ENCODE results near the gene FAM114A1.

FAM114A1 gene

DNA sequence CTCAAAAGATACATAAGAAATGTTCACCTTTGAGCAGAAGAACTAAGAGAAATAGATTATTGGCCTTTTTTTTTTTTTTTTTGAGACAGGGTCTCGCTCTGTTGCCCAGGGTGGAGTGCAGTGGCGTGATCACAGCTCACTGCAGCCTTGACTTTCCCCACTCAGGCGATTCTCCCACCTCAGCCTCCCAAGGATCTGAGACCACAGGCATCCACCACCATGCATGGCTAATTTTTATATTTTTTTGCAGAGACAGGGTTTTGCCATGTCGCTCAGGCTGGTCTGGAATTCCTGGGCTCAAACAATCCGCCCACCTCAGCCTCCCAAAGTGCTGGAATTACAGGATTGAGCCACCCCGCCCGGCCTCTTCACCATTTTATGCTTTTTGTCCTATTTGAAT lies 8.1 kb upstream of the FAM114A1 start:
- DNase-seq (ENCODE audit: low spot score), result no peak

DNA sequence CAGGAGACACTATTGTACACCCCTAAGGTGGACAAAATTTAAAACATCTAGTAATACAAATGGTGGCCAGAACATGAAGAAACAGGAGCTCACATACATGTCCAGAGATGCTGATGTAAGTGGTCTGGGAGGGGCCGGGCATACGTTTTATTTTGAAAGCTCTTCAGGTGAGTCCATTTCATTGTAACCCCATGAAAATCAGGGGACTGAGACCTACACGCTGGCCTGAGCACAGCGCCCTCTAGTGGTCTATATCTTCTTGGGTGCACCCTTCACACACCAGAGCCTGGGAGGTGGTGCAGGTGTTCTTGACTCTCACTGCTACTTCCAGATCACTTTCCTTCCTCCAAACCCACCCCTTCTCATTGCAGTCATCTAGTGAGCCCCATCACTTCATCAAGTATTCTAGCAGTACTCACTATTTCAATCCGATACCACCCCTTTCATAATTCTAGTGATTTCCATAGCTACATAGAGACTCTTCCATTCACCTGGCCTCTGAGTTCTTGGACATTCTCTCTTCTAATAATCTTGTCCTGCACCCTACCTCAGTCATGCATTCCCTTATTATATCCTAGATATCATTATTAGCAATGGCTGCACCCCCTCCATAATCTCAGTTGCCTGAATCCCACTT lies 6.7 kb upstream of the FAM114A1 start:
- peak; percentile 76 for DNase-seq (ENCODE audit: low spot score)

DNA sequence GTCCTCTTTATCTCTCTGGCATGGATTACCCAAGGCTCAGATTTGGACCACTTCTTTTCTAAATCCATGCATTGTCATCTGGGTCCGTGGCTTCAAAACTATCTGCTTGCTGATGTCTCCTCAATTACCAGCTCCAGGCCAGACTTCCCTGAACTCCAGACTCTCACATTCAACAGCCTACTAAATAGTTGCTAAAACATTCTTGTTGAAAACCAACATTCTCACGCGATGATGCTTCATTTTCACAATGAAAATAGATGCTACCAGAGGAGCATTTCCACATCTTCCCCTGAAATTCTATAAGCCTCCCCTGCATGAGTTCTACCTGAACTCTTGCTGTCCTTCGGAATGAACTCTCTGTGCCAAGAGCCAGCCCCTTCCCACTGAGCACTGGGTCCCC lies 5.8 kb upstream of the FAM114A1 start:
- no peak for DNase-seq (ENCODE audit: low spot score)

DNA sequence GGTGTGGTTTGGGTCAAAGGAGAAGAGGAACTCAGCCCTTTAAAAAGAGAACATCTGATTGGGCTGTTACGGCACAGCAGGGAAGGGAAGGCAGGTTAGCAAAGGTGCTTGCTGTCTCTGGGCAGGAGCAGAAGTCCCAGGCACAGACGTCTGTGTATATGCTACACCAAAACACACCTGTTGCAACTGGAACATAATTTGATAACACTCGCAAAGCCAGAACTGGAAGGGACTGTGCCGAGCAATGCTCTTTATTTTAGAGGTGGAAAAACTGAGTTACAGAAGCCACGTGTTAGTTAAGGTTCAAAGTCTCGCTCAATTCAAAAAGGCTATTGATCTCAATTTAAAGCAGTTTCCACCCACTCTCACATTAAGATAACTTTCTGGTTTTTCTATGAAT lies 2.2 kb upstream of the FAM114A1 start:
- no peak for DNase-seq (ENCODE audit: low spot score)

DNA sequence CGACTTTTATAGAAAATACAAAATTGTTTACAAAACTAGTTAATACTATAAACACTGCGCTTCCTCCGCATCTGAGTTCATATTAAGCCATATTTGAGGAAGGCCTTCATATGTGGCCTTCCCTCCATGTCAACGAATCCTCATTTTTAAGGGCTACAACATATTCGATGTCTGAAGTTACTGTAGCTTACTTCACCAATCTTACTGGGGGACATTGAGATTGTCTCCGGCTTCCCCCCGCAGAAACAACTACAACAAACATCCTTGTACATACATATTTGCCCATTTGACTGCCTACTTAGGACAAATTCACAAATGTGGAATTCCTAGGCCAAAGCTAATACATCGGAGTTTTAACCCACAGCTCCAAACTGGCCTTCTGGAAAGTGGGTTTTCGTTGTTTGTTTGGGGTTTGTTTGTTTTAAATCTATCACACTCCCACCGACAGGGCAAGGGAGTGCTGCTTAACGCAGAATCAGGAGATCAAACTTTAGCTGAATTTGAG lies 581 bp upstream of the FAM114A1 start:
- DNase-seq (ENCODE audit: low spot score), result no peak

DNA sequence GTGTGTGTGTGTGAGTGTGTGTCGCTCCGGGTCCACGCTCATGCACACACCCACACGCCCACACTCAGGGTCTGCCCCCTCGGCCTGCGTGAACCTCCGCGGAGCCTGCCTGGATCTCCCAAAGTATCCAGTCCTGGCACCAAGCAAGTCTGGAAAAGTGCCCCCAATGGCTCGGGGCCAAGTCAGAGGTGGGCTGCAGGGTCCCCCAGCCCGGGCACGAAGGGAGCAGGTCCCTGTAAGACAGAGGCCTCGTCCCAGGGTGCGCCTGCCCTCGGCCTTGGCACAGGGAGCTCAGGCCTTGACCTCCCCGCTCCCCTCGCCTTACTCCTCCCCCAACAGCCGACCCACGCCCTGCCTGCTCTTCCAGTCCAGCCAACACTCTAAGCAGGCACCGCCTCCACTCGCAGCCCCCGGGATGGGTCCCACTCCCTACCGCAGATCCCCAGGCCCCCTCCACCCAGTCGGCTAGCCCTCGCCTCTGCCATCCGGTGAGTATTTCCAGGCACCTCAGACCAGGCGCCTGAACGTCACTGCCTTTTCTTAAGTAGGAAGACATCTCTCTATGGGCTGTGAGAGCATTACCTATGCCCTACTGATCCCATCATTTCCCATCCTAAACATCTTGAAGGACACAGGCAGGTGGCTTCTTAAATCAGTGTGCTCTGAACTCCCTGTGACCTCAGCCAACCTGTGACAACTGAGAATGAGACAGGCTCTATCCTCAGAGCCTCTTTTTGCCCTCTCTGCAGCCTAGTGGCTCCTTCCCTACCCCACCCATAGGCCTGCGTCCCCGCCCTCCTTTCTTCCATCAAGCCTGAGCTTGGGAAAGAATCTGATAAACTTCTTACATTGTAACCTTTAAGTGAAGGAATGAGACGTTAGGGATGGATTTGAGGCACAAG lies 704 bp downstream of the FAM114A1 start:
- no peak for DNase-seq (ENCODE audit: low spot score)

DNA sequence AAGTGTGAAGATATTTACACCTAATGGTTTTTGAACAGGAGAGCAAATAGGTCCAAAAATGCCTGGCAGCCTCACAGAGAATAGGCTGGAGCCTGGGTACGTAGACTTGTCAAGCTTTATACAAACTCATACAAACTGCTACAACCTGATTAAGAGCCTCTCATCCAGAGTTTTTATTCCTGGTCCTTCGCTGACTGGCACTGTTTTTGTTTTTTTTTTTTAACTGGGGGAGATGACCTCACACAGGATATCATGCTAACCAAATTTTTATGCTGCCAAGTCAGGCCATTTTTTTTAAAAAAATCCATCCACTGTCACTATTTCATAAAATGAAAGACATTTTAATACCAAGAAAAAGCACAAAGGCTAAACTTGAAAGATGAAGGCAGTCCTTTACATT lies 1.9 kb downstream of the FAM114A1 start:
- DNase-seq (ENCODE audit: low spot score), result no peak

DNA sequence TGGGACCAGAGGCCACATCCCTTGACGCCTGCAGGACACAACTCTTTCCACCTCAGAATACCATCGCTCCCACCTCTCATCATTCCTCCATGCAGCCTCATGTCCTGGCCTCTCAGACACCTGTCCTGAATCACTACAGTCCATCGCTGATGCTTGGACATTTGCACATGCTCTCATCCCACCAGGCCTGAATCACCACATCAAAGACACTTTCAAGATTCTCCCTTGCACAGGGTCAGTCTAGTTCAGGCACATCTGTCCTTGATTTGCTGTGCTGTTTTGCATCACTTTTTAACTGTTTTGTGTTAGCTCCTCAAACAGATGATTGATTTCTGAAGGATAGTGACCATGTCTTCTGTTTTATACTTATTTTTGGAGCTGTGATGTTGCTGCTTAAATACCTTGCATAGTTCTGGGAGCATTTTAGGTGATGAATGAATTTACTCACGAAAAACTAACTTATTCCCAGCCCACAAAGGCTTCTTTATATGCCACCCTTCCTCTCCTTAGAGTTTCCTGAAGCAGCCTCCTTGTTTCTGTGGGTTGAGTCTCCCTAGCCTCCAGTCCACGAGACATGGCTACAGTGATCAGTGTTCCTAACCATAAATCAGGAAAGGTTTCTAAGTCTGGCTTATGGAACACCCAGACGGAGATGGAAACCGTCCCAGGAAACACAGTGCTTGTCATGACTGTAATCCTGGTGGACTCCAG lies 2.6 kb downstream of the FAM114A1 start:
- no peak for DNase-seq (ENCODE audit: low spot score)

DNA sequence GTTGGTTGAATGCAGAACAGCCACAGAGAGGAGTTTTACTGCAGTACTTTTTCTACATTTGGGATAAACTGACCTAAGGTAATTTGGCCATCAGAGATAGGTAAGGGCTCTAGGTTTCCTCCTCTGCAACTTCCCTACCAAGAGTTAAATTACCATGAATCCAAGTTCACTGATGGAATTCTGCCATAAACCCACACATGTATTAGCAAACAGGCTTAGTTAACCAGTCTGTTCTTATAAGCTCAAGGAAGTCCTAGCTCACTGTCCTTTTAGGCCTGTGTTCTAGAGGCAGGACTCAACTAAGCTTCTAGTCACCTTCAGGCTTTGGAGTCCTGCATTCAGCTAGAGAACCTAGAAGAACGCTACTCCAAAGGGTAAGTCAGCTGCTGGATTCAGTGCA lies 4.0 kb downstream of the FAM114A1 start:
- no peak for DNase-seq (ENCODE audit: low spot score)

DNA sequence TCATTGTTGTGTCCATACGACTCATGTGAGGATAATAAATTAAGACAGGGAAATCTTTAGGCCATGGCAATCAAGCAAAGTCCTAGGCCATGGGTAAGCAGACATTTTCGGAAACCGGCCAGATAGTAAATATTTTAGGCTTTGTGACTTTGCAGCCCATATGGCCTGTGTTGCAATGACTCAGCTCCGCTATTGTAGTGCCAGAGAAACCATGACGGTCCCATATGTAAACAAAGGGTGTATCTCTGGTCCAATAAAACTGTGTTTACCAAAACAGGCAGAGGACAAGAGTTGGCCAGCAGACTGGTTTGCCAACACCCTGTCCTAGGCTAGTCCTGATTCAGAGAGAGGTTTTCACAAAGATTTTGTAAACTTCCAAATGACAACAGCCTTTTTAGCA lies 5.0 kb downstream of the FAM114A1 start:
- DNase-seq (ENCODE audit: low spot score), result no peak

DNA sequence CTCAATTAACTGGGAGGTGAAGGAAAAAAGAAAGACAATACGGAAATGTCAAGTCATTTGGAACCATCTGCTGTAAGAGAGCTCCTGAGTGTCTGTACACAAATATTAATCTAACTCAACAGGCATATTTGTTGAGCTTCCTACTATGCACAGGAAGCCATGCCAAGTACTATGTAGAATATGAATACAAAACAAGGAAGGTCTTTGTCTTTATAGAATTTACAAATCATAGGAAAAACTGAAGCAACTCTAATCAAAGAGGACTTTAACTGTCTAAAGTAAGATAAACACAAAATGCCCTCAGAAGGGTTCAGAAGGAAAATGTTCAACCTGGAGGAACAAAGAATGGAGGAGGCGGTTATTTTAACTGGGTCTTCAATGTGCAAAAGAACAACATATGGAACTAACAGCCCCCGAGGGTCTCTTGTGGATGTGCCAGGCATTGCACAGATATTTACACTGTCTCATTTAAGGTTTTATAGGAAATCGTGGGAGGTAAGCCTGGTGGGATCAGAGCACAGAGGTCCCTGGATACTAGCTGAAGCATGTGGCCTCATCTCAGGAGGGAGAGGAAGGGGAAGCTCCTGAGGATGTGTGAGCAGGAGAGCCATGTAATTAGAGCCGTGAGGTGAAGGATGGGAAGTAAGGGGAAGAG lies 5.8 kb downstream of the FAM114A1 start:
- no peak for DNase-seq (ENCODE audit: low spot score)

DNA sequence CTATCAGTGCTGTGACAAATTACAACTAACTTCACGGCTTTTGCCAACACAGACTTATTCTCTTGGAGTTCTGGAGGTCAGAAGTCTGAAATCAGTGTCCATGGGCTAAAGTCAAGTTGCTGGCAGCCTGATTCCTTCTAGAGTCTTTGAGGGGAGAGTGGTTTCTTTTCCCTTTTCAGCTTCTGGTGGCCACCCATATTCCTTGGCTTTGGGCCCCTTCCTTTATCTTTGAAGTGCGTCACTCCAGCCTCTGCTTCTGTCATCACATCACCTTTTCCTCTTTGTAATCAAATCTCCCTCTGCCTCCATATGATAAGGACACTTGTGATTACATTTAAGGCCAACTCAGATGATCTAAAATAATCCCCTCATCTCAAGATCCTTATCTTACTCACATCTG lies 9.0 kb downstream of the FAM114A1 start:
- DNase-seq (ENCODE audit: low spot score), result no peak

DNA sequence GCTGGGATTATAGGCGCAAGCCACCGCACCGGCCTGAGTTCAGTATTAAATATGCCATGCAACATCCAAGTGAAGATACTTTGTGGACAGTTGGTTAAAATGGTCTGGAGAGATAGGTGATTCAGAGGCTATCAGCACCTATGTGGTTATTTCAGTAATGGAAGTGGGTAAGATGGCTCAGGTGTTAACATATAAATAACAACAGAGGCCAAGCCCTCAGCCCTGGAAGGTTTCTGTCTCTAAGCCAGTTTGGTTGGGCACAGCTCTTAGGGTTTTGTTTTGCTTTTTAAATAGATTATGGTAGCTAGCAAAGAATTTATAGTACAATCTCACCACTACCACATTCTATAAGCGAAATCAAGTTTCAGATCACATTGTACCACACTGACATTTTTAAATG lies 16.6 kb downstream of the FAM114A1 start:
- DNase-seq (ENCODE audit: low spot score), result no peak

DNA sequence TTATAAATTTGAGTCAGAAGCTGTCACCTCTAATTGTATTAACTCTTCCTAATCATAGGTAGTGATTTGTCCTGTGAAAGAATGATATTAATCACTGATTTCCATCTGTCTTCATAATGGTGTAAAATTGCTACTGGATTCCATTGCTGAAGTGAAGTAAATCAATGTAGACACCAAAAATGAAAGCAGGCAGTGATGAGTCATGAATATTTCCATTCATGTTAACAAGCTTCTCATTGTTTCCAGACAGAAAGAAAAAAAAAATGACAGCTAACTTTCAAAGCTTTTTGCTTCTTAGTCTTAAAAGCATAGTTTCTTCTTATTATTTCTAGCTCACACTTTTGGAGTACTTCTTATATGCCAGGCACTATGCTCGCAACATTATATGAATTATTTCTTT lies 21.5 kb downstream of the FAM114A1 start:
- peak; percentile 42 for DNase-seq (ENCODE audit: low spot score)

DNA sequence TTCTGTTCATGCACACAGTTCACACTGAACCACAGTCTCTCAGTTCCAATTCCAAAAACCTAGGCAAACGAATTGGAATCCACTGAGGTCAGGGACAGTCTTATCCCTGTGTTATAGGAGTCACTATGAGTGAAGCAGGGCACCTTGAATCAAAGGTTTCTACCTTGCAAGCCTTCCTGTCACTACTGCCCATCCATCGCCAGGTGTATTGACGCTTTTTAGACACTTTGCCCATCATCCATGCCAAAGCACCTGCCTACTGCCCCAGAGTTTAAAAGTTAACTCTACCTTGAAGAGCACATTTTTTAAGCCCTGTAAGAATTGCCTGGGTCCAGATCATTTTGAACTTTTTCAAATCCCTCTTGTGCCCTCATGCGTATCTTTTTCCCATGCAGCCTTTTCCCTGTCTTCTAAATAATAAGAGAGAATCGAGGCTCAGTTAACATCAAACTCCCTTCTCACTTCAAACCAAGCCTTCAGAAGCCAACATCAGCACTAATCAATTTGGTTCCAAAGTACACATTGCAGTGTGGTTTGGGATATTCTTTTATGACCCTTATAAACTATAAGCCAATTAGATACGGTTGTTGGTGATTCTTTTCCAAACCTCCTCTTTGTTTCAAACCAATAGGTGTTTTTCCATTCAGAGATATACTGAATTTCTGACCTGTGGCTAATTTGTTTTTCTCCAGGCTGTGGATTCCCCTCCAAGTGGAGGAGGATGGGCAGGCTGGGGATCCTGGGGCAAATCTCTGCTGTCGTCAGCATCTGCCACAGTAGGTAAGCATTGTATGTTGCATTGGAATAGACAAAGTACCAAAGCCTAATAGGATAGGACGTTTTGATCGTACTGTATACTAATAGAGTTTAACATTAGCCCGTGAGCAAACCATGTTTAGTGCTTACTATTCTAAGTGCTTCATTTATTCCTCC lies 23.7 kb downstream of the FAM114A1 start:
- DNase-seq (ENCODE audit: low spot score), result no peak

DNA sequence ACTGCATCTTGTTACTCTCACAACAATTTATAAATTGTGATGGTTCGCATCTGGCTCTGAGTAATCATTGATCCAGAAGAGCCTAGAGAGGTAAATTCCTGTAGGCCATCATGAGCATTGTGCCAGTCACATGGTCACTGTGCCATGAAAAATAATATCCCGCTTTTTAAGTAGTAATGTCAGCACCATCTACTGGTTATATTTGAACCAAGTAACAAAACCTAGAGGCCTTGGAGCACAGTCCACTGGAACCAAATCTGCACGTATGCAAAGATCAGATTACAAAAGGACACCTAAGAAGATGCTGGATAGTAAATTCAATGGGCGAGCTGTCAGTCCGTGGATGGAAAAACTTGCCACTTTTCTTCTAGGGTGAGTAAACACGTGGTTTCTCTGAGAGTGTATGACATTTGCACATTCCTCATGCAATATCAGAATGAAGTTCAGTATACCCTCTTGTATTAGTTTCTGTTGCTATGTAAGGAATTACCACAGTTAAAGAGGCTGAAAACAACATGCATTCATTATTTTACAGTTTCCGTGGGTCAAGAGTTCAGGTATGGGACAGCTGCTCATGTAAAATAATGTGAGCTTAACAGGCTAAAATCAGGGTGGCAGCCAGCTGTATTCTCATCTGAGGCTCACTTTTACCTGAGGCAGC lies 26.8 kb downstream of the FAM114A1 start:
- DNase-seq (ENCODE audit: low spot score), result no peak

DNA sequence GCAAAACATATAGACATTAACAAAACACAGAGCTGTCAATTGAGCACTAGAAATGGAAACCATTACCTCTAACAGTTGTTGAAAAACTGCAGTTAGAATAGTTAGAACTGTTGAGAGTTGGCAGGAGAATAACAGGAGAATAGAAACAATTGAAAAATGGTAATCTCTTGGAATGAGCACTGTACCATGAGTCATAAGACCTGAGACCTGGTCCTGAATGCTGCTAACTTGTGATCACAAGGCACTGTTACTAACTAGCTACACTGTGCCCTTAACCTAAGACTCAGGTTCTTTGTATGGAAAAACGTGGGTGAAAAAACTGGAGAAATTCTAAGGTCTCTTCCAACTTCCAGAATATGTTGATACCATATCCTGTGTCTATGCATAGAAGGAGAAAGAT lies 29.3 kb downstream of the FAM114A1 start:
- no peak for DNase-seq (ENCODE audit: low spot score)

DNA sequence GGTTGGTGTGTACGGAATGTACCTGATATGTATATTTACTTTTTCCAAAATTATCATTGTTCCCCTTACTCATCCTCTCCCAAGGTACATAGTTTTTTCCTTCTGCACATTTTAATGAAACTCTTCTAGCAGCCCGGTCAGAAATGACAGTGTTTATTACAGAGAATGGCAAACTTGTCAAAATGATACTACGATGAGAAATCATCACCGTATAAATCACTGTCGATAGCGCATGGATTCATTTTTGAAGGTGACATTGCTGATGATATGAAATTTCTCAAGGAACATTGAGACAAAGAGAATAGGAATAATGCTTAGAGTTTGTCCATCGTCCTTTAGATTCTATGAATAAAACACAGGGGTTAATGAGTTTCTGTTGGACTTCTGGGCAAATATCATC lies 30.6 kb downstream of the FAM114A1 start:
- no peak for DNase-seq (ENCODE audit: low spot score)

DNA sequence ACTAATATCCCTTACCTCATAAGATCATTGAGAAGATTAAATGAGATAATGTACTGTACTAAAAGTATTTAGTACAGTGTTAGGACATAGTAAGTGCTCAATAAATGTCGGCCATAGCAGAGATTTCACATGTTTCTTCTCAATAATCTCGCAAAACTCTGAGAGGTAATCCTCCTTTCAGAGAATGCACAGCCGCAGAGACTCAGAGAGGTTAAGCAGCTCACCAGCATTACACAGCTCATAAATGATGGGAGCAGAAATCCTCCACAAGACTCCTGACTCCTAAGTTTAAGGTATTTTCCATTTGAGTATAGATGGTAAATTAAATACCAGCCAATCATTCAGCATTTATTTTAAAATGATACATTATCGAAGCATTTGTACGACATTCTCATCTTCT lies 34.6 kb downstream of the FAM114A1 start:
- DNase-seq (ENCODE audit: low spot score), result no peak

DNA sequence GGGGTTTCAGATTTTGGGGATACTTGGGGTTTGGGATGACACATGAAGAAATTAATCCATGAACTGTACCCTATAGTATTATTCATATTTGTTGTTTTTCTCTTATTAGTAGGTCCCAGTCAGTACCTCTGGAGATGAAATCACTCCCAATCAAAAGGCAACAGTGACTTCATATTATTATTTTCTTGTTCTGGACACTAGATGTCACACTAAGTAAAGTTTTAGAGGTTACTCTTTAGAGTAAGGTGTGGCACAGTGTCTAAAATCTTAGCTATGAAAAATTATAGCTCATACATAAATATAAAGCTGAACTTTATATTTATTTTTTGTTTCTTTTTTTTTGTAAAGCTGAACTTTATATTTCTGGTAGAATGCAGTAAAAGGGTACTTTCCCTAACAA lies 35.1 kb downstream of the FAM114A1 start:
- peak; percentile 60 for DNase-seq (ENCODE audit: low spot score)
